IMR-90 (cell line): ENCODE measurements around the gene NOC2L. TPM values are rescaled to one million over a fixed set of nuclear protein-coding genes. Genes with fewer than 3 reads are reported as not detected.

Experiments used
- ATAC-seq: fragments of 200-7000 bp; cut with Tn5 transposase; 2 replicates; pipeline ENCODE4 v1.9.1; 2020; ENCODE audit warnings: low read depth, mild to moderate bottlenecking, moderate library complexity
- BruUV-seq: library from RNA; stranded (reverse); fragments of 400-500 nt; replicated peaks from 2 replicates; lab custom pipeline; 2021; lab: Mats Ljungman, UMichigan
- CTCF ChIA-PET: fragments of 300-600 bp; formaldehyde crosslinking; extraction: SDS; loops from one replicate; lab custom pipeline; 2021; ENCODE audit warnings: antibody characterized with exemption; lab: Yijun Ruan, JAX
- POLR2A ChIA-PET: fragments of 300-600 bp; sonication (Branson Sonifier 250); formaldehyde crosslinking; loops from one replicate; lab custom pipeline; 2022; ENCODE audit warnings: antibody characterized with exemption; ENCODE audit not compliant: unreplicated experiment; lab: Charles Lee
- DNase-seq: peaks from one replicate; pipeline ENCODE4 v3.0.0; 2013
- H2AFZ ChIP-seq: replicated peaks from 2 replicates; pipeline ENCODE3; 2013; ENCODE audit warnings: low read length, mild to moderate bottlenecking; ENCODE audit not compliant: poor library complexity
- H2AK5ac ChIP-seq: 2 replicates; pipeline ENCODE4 v1.6.1; 2013; ENCODE audit warnings: low read depth, low read length, inconsistent platforms
- H2AK9ac ChIP-seq: replicated peaks from 2 replicates; pipeline ENCODE3; 2013; ENCODE audit warnings: mild to moderate bottlenecking, low read depth, low read length, moderate library complexity; ENCODE audit not compliant: poor library complexity
- H2BK120ac ChIP-seq: 2 replicates; pipeline ENCODE4 v1.6.1; 2013; ENCODE audit warnings: low read depth, low read length, inconsistent platforms
- H2BK15ac ChIP-seq: 3 replicates; pipeline ENCODE4 v1.6.1; 2013; ENCODE audit warnings: low read depth, low read length, inconsistent platforms
- H2BK20ac ChIP-seq: 2 replicates; pipeline ENCODE4 v1.6.1; 2013; ENCODE audit warnings: low read depth, mild to moderate bottlenecking, inconsistent platforms, low read length, moderate library complexity
- H2BK5ac ChIP-seq: 2 replicates; pipeline ENCODE4 v1.6.1; 2013; ENCODE audit warnings: mild to moderate bottlenecking, low read depth, low read length, inconsistent platforms; ENCODE audit not compliant: poor library complexity, severe bottlenecking
- H3K14ac ChIP-seq: replicated peaks from 2 replicates; pipeline ENCODE4 v1.6.1; 2013; ENCODE audit warnings: low read depth, low read length, inconsistent platforms
- H3K18ac ChIP-seq: 2 replicates; pipeline ENCODE4 v1.6.1; 2013; ENCODE audit warnings: low read depth, low read length, control low read depth
- H3K23ac ChIP-seq: 2 replicates; pipeline ENCODE4 v1.6.1; 2013; ENCODE audit warnings: low read depth, low read length, inconsistent platforms
- H3K27ac ChIP-seq: 2 replicates; pipeline ENCODE4 v1.5.1; 2013; ENCODE audit warnings: mild to moderate bottlenecking, control low read depth, low read length; ENCODE audit not compliant: insufficient read depth
- H3K27me3 ChIP-seq: 2 replicates; pipeline ENCODE4 v1.6.1; 2013; ENCODE audit warnings: low read length; ENCODE audit not compliant: control insufficient read depth, insufficient read depth
- H3K36me3 ChIP-seq: 2 replicates; pipeline ENCODE4 v1.6.1; 2013; ENCODE audit warnings: low read length, mixed read lengths; ENCODE audit not compliant: control insufficient read depth, insufficient read depth
- H3K4ac ChIP-seq: 2 replicates; pipeline ENCODE4 v1.6.1; 2013; ENCODE audit warnings: low read depth, low read length, inconsistent platforms
- H3K4me1 ChIP-seq: 2 replicates; pipeline ENCODE4 v1.6.1; 2013; ENCODE audit warnings: low read length, mixed read lengths; ENCODE audit not compliant: control insufficient read depth, insufficient read depth
- H3K4me2 ChIP-seq: 2 replicates; pipeline ENCODE4 v1.6.1; 2013; ENCODE audit warnings: low read depth, mild to moderate bottlenecking, control low read depth, low read length, moderate library complexity
- H3K4me3 ChIP-seq: 2 replicates; pipeline ENCODE4 v1.5.1; 2013; ENCODE audit warnings: low read depth, mild to moderate bottlenecking, control low read depth, low read length, moderate library complexity; ENCODE audit not compliant: insufficient read depth
- H3K56ac ChIP-seq: 2 replicates; pipeline ENCODE4 v1.6.1; 2013; ENCODE audit warnings: low read length, inconsistent platforms; ENCODE audit not compliant: insufficient read depth; ENCODE audit errors: extremely low read depth
- H3K79me1 ChIP-seq, 2 experiments: 2 replicates each; pipeline ENCODE4 v1.6.1; 2013; ENCODE audit warnings: low read length in 2 of 2, inconsistent platforms in 1 of 2, low read depth in 1 of 2
- H3K9ac ChIP-seq: 2 replicates; pipeline ENCODE4 v1.6.1; 2013; ENCODE audit warnings: low read depth, low read length, control low read depth
- H3K9me1 ChIP-seq: 2 replicates; pipeline ENCODE4 v1.6.1; 2013; ENCODE audit warnings: low read length, inconsistent platforms; ENCODE audit not compliant: insufficient read depth
- H3K9me3 ChIP-seq: 2 replicates; pipeline ENCODE4 v1.6.1; 2013; ENCODE audit warnings: low read length; ENCODE audit not compliant: control insufficient read depth, insufficient read depth
- H4K20me1 ChIP-seq: 2 replicates; pipeline ENCODE4 v1.6.1; 2013; ENCODE audit warnings: low read length, inconsistent platforms; ENCODE audit not compliant: insufficient read depth
- H4K5ac ChIP-seq: 2 replicates; pipeline ENCODE4 v1.6.1; 2013; ENCODE audit warnings: mild to moderate bottlenecking, low read depth, low read length, control low read depth
- H4K8ac ChIP-seq, 2 experiments: 2 replicates each; pipeline ENCODE4 v1.6.1; 2013; ENCODE audit warnings: low read depth in 2 of 2, low read length in 2 of 2, control low read depth in 1 of 2, inconsistent platforms in 1 of 2
- H4K91ac ChIP-seq: 2 replicates; pipeline ENCODE4 v1.6.1; 2013; ENCODE audit warnings: low read depth, low read length, inconsistent platforms; ENCODE audit not compliant: insufficient read depth
- CTCF ChIP-seq: conservative IDR thresholded peaks from 2 replicates; pipeline ENCODE4 v1.5.1; 2012; ENCODE audit warnings: mild to moderate bottlenecking, low read depth, low read length, improper control_type of control experiment
- FOS ChIP-seq: fragments of 150-350 bp; IDR thresholded peaks from 2 replicates; pipeline ENCODE4 v1.6.1; 2016; ENCODE audit warnings: low read depth, low read length
- MAZ ChIP-seq: IDR thresholded peaks from 2 replicates; pipeline ENCODE4 v1.6.1; 2012; ENCODE audit warnings: low read depth, mild to moderate bottlenecking, low read length, improper control_type of control experiment, moderate library complexity, borderline replicate concordance
- POLR2A ChIP-seq: IDR thresholded peaks from 2 replicates; pipeline ENCODE4 v1.6.1; 2012; ENCODE audit warnings: mild to moderate bottlenecking, low read depth, low read length
- RAD21 ChIP-seq: IDR thresholded peaks from 2 replicates; pipeline ENCODE4 v1.6.1; 2012; ENCODE audit warnings: low read length, improper control_type of control experiment
- RFX5 ChIP-seq: IDR thresholded peaks from 2 replicates; pipeline ENCODE4 v1.8.0; 2012; ENCODE audit warnings: low read depth, mild to moderate bottlenecking, low read length, moderate library complexity
- USF2 ChIP-seq: fragments of 150-350 bp; IDR thresholded peaks from 2 replicates; pipeline ENCODE4 v1.6.1; 2017; ENCODE audit warnings: mild to moderate bottlenecking, antibody characterized with exemption, low read length, low read depth
- WGBS, 2 experiments: methylation state at CpG; one replicate each; pipeline versions ENCODE4 v1.1.5 to v1.1.7; 2013; ENCODE audit warnings: missing lambda C conversion rate in 2 of 2; ENCODE audit not compliant: insufficient read length in 1 of 2; ENCODE audit errors: extremely low coverage in 2 of 2; 5-methylcytosine and 5-hydroxymethylcytosine counted together
- dilution Hi-C: fragments of 300-500 bp; cut with HindIII; formaldehyde crosslinking; loops from one replicate; pipeline ENCODE4 v1.14.3; 2018; ENCODE audit warnings: low sequenced_read_pairs; ENCODE audit not compliant: unreplicated experiment
- in situ Hi-C: fragments of 300-500 bp; cut with MboI; formaldehyde crosslinking; loops from 3 replicates; pipeline ENCODE4 v1.14.3; 2019; ENCODE audit warnings: low sequenced_read_pairs, inconsistent platforms, mixed read lengths
- intact Hi-C: fragments of 100-400 bp; cut with micrococcal nuclease; formaldehyde crosslinking; loops from 2 replicates; pipeline ENCODE4 v1.10.0; 2022
- polyA plus RNA-seq, 3 experiments: library from polyadenylated mRNA; depleted of rRNA; stranded (reverse); fragments of >200 nt; gene quantifications; 2 replicates each; pipeline ENCODE4 v1.2.3, GENCODE V29; 2012; ENCODE audit warnings: low replicate concordance in 1 of 3
- total RNA-seq: library from RNA; depleted of rRNA; stranded (reverse); fragments of >200 nt; gene quantifications from 2 replicates; pipeline ENCODE4 v1.2.3, GENCODE V29; 2012

The NOC2L gene
- total and polyA plus RNA-seq, 2 of the 4 experiments (the other 2 are of a cell fraction), result 74.2 to 106 TPM

GRCh38 chr1:993379-993995, 34.4 kb upstream of the NOC2L start:
- intact Hi-C loops, result no loop called here
- CTCF ChIA-PET, result no interaction called here

More at GRCh38 chr1:993379-993995, 34.4 kb upstream of the NOC2L start:
- no peak for ATAC-seq
- no peak overlapping the region for H2BK15ac ChIP-seq
- in situ Hi-C loops, result no loop called here
- no peak overlapping the region for H3K18ac ChIP-seq
- no peak overlapping the region for H2BK5ac ChIP-seq
- H3K9ac ChIP-seq, result no peak overlapping the region
- no peak overlapping the region for H3K23ac ChIP-seq
- no peaks in the 10 kb centered on the region for H3K9me1 ChIP-seq
- no peak overlapping the region for H3K4me2 ChIP-seq
- no peak overlapping the region for H3K14ac ChIP-seq
- POLR2A ChIA-PET, result interaction anchor here (0.5 kb wide), 1 partner anchor 89 kb away, joined by 13 read pairs; no protein-coding TSS in a partner anchor
- H2BK120ac ChIP-seq, result no peak overlapping the region
- no peaks in the 10 kb centered on the region for H3K27me3 ChIP-seq
- H3K27ac ChIP-seq, result no peak overlapping the region
- peak; percentile 25 for DNase-seq
- no peak overlapping the region for H4K8ac ChIP-seq
- no peak overlapping the region for H2AK5ac ChIP-seq
- no peak overlapping the region for H3K56ac ChIP-seq
- H4K20me1 ChIP-seq, result peaks cover 4% of the 10 kb centered on the region; the same call in 1 of the 2 replicates
- no CpG with 5 or more reads among the region's 15 CpGs for WGBS, 2 experiments
- H2AFZ ChIP-seq, result no peak overlapping the region
- no peak overlapping the region for H3K4me3 ChIP-seq
- no peaks in the 10 kb centered on the region for H3K36me3 ChIP-seq
- no peak overlapping the region for H3K4ac ChIP-seq
- BruUV-seq, result no TSS peak
- dilution Hi-C loops, result no loop called here
- TF ChIP-seq RAD21 (no peak), FOS (no peak), RFX5 (no peak), CTCF (no peak), POLR2A (peak; percentile 86), MAZ (0 out of 2 replicates have a peak, but pooled peaks have one; percentile 1), USF2 (peak; percentile 38; the same call in 1 of the 2 replicates)
- peaks cover 10% of the 10 kb centered on the region for H3K9me3 ChIP-seq
- no peak overlapping the region for H4K91ac ChIP-seq
- H3K4me1 ChIP-seq, result peaks cover 4% of the 10 kb centered on the region; the same call in 1 of the 2 replicates
- H4K5ac ChIP-seq, result no peak overlapping the region
- no peak overlapping the region for H2BK20ac ChIP-seq
- H2AK9ac ChIP-seq, result no peak overlapping the region
- H3K79me1 ChIP-seq, result peaks cover 0 to 10% of the 10 kb centered on the region in 2 experiments; a peak in 3 of 4 replicates
